ENCODE data around the gene KLF1. TPM values are rescaled to one million over a fixed set of nuclear protein-coding genes. Genes with fewer than 3 reads are reported as not detected.

The KLF1 gene
- total RNA-seq, 1 donor from 2014 or later, result not detected

DNA sequence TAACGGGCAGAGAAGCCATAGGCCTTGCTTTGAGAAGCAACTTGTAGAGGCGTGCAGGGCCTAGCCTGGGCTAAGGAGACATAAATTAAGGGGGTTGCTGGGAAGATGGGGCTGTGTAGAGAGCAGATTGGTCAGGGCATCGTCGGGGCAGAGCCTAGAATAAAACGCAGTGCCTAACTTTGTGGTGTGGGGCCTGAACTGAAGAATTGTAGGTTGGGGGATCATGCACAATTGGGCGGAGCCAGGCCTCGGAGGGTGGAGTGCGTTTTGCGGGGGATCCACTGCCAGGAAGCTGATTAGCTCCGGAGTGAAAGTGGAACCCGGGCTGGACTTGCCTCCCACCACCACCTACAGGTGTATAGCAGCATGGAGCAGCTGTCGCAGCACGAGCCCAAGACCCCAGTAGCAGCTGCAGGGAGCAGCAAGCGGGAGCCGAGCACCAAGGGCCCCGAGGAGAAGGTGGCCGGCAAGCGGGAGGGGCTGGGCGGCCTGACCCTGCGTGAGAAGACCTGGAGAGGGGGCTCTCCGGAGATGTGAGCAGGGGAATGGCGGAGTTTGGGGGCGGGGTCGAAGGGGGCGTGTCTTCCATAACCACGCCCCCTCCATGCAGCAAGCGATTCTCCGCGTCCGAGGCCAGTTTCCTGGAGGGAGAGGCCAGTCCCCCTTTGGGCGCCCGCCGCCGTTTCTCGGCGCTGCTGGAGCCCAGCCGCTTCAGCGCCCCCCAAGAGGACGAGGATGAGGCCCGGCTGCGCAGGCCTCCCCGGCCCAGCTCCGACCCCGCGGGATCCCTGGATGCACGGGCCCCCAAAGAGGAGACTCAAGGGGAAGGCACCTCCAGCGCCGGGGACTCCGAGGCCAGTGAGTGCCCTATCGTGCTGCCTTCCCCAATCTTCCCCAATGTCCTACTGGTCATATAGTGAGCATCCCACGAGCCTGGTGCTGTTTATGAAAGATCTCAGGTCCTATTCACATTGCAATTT is 19.6 kb downstream of the KLF1 start:
- H2AFZ ChIP-seq (ENCODE audit: low read depth, low read length), result peak overlapping the region; percentile 90
- peak overlapping the region; percentile 78 for H3K27ac Mint-ChIP-seq (ENCODE audit: unreplicated experiment)
- FAIRE-seq, result no peak

GRCh38 chr19:12866416-12867119 is 20.4 kb downstream of the KLF1 start:
- Histone ChIP-seq H3K79me2 (ENCODE audit: insufficient read depth, low read length) (no peaks in the 10 kb centered on the region), H3K27ac (ENCODE audit: low read depth, low read length) (no peak overlapping the region), H3K27me3 (ENCODE audit: insufficient read depth, low read length) (peaks cover 4% of the 10 kb centered on the region), H4K20me1 (ENCODE audit: insufficient read depth, low read length) (no peaks in the 10 kb centered on the region), H3K36me3 (ENCODE audit: insufficient read depth, low read length) (no peaks in the 10 kb centered on the region), H3K4me1 (ENCODE audit: insufficient read depth, low read length) (peaks cover 3% of the 10 kb centered on the region), H3K4me3 (ENCODE audit: insufficient read depth, low read depth, low read length) (no peak overlapping the region), H3K9me3 (ENCODE audit: insufficient read depth, low read depth, low read length) (no peaks in the 10 kb centered on the region), H3K9ac (ENCODE audit: low read length) (no peak overlapping the region), H2AFZ (ENCODE audit: low read depth, low read length) (no peak overlapping the region), H3K4me2 (ENCODE audit: low read length) (no peak overlapping the region)
- no peak overlapping the region for H3K4me3 Mint-ChIP-seq (ENCODE audit: unreplicated experiment)
- H3K4me1 Mint-ChIP-seq (ENCODE audit: low read depth, unreplicated experiment), result no peaks in the 10 kb centered on the region
- peaks cover 13% of the 10 kb centered on the region for H3K36me3 Mint-ChIP-seq (ENCODE audit: low read depth, unreplicated experiment)
- no peak for DNase-seq (ENCODE audit: low read depth)
- no peaks in the 10 kb centered on the region for H3K9me3 Mint-ChIP-seq (ENCODE audit: unreplicated experiment)
- peaks cover 2% of the 10 kb centered on the region for H3K27me3 Mint-ChIP-seq (ENCODE audit: low read depth, unreplicated experiment)
- FAIRE-seq, result no peak
- TF ChIP-seq CTCF (IDR thresholded peaks at IDR 0.05; ENCODE audit: insufficient read depth, low read depth, low read length), result no peak
- TF ChIP-seq EZH2 (IDR thresholded peaks at IDR 0.05; ENCODE audit: insufficient read depth, low read length), result no peak
- no peak overlapping the region for H3K27ac Mint-ChIP-seq (ENCODE audit: unreplicated experiment)

More for the DNA sequence above, 19.6 kb downstream of the KLF1 start:
- Mint-ChIP-seq H3K36me3 (ENCODE audit: low read depth, unreplicated experiment) (peaks cover 16% of the 10 kb centered on the region), H3K27me3 (ENCODE audit: low read depth, unreplicated experiment) (peaks cover 2% of the 10 kb centered on the region), H3K9me3 (ENCODE audit: unreplicated experiment) (peaks cover 2% of the 10 kb centered on the region), H3K4me1 (ENCODE audit: low read depth, unreplicated experiment) (no peaks in the 10 kb centered on the region), H3K4me3 (ENCODE audit: unreplicated experiment) (peak overlapping the region; percentile 66)
- Histone ChIP-seq H3K9ac (ENCODE audit: low read length) (peak overlapping the region; percentile 57), H4K20me1 (ENCODE audit: insufficient read depth, low read length) (no peaks in the 10 kb centered on the region), H3K27me3 (ENCODE audit: insufficient read depth, low read length) (peaks cover 4% of the 10 kb centered on the region), H3K4me1 (ENCODE audit: insufficient read depth, low read length) (peaks cover 3% of the 10 kb centered on the region), H3K36me3 (ENCODE audit: insufficient read depth, low read length) (no peaks in the 10 kb centered on the region), H3K4me2 (ENCODE audit: low read length) (peak overlapping the region; percentile 86), H3K27ac (ENCODE audit: low read depth, low read length) (no peak overlapping the region), H3K79me2 (ENCODE audit: insufficient read depth, low read length) (no peaks in the 10 kb centered on the region), H3K9me3 (ENCODE audit: insufficient read depth, low read depth, low read length) (no peaks in the 10 kb centered on the region), H3K4me3 (ENCODE audit: insufficient read depth, low read depth, low read length) (peak overlapping the region; percentile 29)
- peak; percentile 7 for DNase-seq (ENCODE audit: low read depth)
- TF ChIP-seq EZH2 (IDR thresholded peaks at IDR 0.05; ENCODE audit: insufficient read depth, low read length) (no peak), CTCF (IDR thresholded peaks at IDR 0.05; ENCODE audit: insufficient read depth, low read depth, low read length) (no peak)
